Neural cell (in vitro differentiated cells): ENCODE results near the gene MARK1.
"Not testable (repeated sequence)": the region's sequence is repeated elsewhere in the genome, so short reads cannot be mapped to it uniquely, and the experiment has no call there.

Experiments
- CTCF ChIP-seq: fragments of 450-650 bp; IDR thresholded peaks from 2 replicates; pipeline ENCODE4 v1.5.1; 2014; ENCODE audit warnings: antibody characterized with exemption, mild to moderate bottlenecking, moderate library complexity; ENCODE audit not compliant: poor library complexity, severe bottlenecking
- EP300 ChIP-seq: fragments of 450-650 bp; conservative IDR thresholded peaks from 2 replicates; pipeline ENCODE4 v1.6.1; 2014; ENCODE audit warnings: antibody characterized with exemption, mild to moderate bottlenecking, moderate library complexity; ENCODE audit not compliant: poor library complexity, severe bottlenecking
- EZH2 ChIP-seq: fragments of 200-600, 300-800 bp; shearing (Covaris generic), sonication (generic); IDR thresholded peaks from 2 replicates; pipeline ENCODE4 v1.6.1; 2014; ENCODE audit warnings: antibody characterized with exemption, low read length, borderline replicate concordance, mild to moderate bottlenecking; ENCODE audit not compliant: insufficient read depth, poor library complexity, severe bottlenecking
- POLR2AphosphoS5 ChIP-seq: IDR thresholded peaks from 2 replicates; pipeline ENCODE4 v1.6.1; 2012
- RAD21 ChIP-seq: fragments of 450-650 bp; conservative IDR thresholded peaks from 2 replicates; pipeline ENCODE4 v1.6.1; 2014; ENCODE audit warnings: antibody characterized with exemption, mild to moderate bottlenecking, moderate library complexity
- REST ChIP-seq: IDR thresholded peaks from 2 replicates; pipeline ENCODE4 v1.6.1; 2012; ENCODE audit warnings: borderline replicate concordance

- TF ChIP-seq CTCF, EZH2, POLR2AphosphoS5, REST, EP300, RAD21: not testable (repeated sequence)
These were observed 77.7 kb downstream of the MARK1 start for GRCh38 chr1:220605651-220606050.
